Stimulated activated CD8-positive, alpha-beta memory T cell treated with anti-CD3 and anti-CD28 coated beads, Interleukin-7, amount 100 ng/mL, for 1 hour (primary cell): ENCODE results near the gene S100A4.

Experiments
- DNase-seq, 2 donors: peaks; one replicate each; pipeline ENCODE4 v3.0.0-alpha.2; 2020; ENCODE audit warnings: low read depth in 2 of 2

S100A4 gene

GRCh38 chr1:153547560-153548551, 2.2 kb upstream of the S100A4 start:
- DNase-seq: no peak

GRCh38 chr1:153546796-153547559, 1.4 kb upstream of the S100A4 start:
- DNase-seq: no peak

GRCh38 chr1:153546371-153546770, 765 bp upstream of the S100A4 start:
- DNase-seq: no peak

GRCh38 chr1:153544453-153545066, 1.0 kb downstream of the S100A4 start:
- DNase-seq: no peak

GRCh38 chr1:153543736-153544135, 1.9 kb downstream of the S100A4 start:
- no peak for DNase-seq

- no peak for DNase-seq
Measured at GRCh38 chr1:153542956-153543711, 2.5 kb downstream of the S100A4 start.

GRCh38 chr1:153541641-153542590, 3.7 kb downstream of the S100A4 start:
- no peak for DNase-seq

- no peak for DNase-seq
Measured at GRCh38 chr1:153540394-153541361, 4.9 kb downstream of the S100A4 start, which contains the start of gene S100A5. S100A5 (minus strand) TSS chr1:153540934; CDS start chr1:153540191, 743 bp downstream.

GRCh38 chr1:153539395-153540093, 6.1 kb downstream of the S100A4 start:
- DNase-seq: no peak

GRCh38 chr1:153538315-153538821, 7.2 kb downstream of the S100A4 start:
- no peak for DNase-seq

- DNase-seq: no peak
Measured at GRCh38 chr1:153537376-153537730, 8.3 kb downstream of the S100A4 start.

- no peak for DNase-seq
Measured at GRCh38 chr1:153536671-153537375, 8.8 kb downstream of the S100A4 start.

GRCh38 chr1:153536012-153536670, 9.5 kb downstream of the S100A4 start:
- DNase-seq: peak; percentile 63 to 69

GRCh38 chr1:153535242-153536011, 10.2 kb downstream of the S100A4 start, which contains the start of gene S100A6:
S100A6 (minus strand) TSS chr1:153535991; CDS start chr1:153535339, 652 bp downstream.
- DNase-seq: no peak

GRCh38 chr1:153534925-153535241, 10.7 kb downstream of the S100A4 start:
- DNase-seq: no peak

- DNase-seq: no peak
Measured at GRCh38 chr1:153534226-153534924, 11.2 kb downstream of the S100A4 start.
